GM19397 (cell line): ENCODE measurements around the gene KRTAP1-5.
"Not testable (repeated sequence)": the region's sequence is repeated elsewhere in the genome, so short reads cannot be mapped to it uniquely, and the experiment has no call there.

Experiments used
- ATAC-seq: cut with Tn5 transposase; IDR thresholded peaks from one replicate; pipeline ENCODE4 v1.9.1; 2021; ENCODE audit warnings: mild to moderate bottlenecking, moderate library complexity; ENCODE audit not compliant: unreplicated experiment

KRTAP1-5 gene

DNA sequence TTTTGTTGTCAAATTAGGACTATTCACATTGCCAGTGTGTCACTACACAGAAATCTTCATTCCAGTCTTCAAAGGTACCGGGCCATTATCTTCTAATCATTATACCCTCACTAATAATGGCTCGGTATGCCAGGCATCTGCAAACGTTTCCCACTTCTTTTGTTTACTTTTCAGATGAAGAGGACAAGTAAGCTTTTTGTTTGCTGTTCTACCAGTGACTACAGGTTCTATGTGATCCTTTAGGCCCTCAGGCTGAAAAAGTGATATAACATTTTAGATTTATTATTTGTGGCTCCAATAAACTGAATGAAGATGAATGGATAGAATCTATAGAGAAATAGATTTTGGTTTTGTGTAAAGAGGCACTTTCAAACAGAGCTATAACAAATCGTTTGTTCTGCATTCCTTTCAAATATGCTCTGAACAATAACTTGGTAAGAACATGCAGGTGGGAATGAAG, 17.7 kb downstream of the KRTAP1-5 start:
- ATAC-seq, result no peak

DNA sequence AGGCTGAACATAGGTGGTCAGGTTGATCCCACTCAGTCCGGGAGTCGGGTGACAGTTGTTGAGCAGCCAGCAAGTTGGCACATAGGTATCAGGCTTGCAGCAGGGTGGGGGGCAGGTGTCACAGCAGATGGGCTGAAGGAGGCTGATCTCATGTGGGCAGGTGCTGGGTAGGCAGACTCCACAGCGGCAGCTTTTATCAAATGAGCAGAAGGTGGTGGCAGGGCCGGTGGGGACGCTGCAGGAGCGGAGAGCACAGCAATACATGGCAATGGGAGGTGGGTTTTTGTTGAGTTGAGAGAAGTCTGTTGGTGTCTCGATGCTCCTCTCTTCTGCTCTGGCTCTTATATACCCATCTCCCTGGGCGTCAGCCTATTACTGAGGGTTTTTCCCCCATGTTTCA, 18.2 kb downstream of the KRTAP1-5 start, which contains the start of gene KRTAP3-1:
Gene KRTAP3-1 (minus strand): TSS at position 318 of the 400 bp plus-strand sequence. CDS start 54 bp downstream, at position 264.
- no peak for ATAC-seq

DNA sequence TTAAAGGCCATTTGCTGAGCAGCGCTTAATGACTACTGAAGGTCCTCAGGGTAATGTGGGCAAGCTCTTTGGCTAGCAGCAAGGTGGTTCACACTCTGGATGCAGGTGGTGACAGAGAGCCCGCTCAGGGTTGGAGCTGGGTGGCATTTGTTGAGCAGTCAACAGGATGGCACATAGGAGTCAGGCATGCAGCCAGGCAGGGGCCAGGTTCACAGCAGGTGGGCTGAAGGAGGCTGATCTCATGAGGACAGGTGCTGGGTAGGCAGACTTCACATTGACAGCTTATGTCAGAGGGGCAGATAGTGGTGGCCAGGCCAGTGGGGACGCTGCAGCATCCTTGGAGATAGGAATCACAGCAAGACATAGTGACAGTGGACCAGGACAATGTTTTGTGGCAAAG, 22.6 kb downstream of the KRTAP1-5 start:
- no peak for ATAC-seq

DNA sequence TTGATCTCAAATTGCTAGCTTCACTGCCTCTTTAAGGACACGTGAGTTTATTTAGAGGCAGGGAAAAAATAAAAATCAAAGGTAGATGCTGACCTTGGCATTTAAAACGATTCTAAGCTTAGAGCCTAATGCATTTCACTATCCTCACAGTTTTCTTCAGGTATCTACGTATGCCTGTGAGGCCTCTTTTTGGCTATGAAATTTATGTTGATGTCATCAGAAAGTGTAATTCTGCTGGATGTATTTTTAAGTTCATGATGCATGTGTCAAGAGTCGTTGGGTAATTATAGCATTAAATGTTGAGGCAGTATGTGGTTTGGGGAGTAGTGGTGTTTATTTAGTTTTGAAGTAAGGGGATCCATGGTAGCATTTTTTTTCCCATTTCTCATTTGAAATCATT, 23.1 kb downstream of the KRTAP1-5 start:
- no peak for ATAC-seq

DNA sequence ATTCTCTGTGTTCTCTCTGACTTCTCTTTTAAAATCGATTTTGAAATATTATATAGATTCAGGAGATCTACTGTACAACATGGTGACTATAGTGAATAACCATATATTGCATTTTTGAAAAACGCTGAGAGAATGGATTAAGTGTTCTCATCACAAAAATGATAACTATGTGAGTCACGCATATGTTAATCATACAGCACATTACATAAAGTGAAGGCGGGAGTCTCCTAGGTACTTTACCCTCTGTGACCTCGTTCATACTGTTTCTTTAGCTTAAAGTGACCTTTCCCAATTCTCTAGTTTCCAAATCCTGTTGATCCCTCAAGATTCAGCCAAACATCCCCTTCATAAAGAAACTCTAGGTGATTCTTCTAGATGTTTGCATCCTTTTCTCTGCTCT, 24.2 kb downstream of the KRTAP1-5 start:
- no peak for ATAC-seq

DNA sequence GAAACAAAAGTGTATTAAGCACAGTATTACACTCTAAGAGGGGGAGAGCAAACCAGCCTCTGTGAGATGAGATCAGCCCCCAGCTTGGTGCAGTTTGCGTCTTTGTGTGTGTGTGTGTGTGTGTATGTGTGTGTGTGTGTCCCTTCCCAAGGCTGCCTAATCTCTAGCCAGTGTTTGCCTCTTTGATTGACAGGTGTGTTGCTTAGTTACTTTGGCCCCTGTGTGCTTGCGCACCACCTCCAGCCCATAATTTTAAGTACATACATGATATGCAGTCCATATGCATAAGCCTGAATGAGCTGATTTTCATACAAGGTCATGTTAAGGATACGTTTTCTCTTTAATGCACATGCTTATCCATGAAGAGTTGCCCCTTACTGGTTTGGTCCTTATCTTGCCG, 25.2 kb downstream of the KRTAP1-5 start:
- no peak for ATAC-seq

DNA sequence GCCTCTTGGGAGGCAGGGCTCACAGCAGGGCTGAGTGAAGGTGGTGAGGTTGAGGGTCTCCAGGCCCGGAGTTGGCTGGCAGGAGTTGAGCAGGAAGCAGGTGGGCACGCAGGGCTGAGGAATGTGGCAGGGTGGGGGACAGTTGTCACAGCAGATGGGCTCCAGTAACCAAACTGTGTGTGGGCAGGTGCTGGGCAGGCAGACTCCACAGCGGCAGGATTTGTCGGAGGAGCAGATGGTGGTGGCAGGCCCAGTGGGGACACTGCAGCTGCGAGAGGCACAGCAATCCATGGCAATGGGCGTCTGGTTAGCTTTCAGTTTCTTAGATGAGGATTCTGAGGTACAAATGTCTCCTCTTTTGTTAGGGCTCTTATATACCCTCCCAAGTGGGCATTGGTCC, 27.4 kb downstream of the KRTAP1-5 start, which contains the start of gene KRTAP3-2:
Gene KRTAP3-2 (minus strand): TSS at position 344 of the 400 bp plus-strand sequence. CDS start 53 bp downstream, at position 291.
- not testable (repeated sequence) for ATAC-seq

DNA sequence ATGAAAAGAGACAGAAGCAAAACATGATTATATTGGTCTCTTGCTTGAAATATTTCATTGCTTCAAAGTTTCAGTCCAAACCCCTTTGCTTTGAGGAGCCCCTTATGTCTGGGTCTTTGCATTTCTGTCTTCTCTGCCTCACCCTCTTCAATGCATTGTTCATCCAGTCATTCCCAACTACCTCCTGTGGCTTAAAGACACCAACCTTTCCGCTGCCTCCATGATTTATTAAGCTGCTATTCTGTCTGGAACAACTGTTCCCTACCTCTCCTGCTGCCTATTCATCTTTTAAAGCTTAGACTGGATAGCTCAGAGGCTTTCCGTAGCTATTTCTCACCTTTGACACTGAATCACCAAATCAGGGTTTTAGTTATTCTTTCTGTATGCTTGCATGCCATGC, 29.6 kb downstream of the KRTAP1-5 start:
- no peak for ATAC-seq

DNA sequence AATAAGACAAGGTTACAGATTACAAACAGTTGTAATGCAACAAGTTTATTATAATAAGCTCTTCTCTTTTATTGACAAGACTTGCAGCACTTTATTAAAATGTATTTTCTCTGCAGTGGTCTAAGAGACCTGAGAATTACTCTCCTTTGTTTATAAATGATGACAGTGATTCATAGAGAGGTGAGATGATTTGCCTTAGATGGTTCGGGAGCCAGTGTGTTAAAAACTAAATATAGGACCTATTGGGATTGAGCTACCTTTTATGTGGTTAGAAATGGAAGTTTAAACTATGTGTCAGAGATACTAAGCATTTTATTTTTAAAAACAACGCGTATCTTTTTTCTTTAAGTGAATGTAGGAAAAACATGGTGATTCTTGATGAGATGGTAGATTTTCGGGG, 30.2 kb downstream of the KRTAP1-5 start:
- ATAC-seq, result no peak

DNA sequence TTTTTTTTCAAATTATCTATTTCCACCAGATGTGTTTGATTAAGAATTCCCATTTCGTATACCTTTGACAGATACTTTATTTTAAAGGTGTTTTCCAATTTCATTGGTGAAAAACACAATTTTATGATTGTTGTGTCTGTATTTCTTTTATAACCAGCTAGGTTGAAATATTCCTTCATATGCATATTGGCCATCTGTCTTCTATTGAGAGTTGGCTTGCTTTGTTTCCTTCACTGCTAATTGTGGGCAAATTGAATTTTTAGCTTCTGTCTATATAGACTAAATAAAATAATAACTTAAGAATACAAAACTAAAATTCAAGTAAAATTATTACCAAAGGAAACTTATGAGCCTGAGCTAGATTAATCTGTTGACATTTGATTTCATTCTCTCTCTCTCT, 31.9 kb downstream of the KRTAP1-5 start:
- ATAC-seq, result no peak

DNA sequence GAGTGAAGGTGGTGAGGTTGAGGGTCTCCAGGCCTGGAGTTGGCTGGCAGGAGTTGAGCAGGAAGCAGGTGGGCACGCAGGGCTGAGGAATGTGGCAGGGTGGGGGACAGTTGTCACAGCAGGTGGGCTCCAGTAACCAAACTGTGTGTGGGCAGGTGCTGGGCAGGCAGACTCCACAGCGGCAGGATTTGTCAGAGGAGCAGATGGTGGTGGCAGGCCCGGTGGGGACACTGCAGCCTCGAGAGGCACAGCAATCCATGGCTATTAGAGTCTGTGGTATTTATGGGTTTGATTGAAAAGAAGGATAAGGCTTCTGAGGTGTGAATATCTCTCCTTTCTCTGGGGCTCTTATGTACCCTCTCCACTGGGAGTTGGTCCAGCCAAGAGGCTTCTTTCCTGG, 33.2 kb downstream of the KRTAP1-5 start, which contains the start of gene KRTAP3-3:
Gene KRTAP3-3 (minus strand): TSS at position 326 of the 400 bp plus-strand sequence. CDS start 67 bp downstream, at position 259.
- ATAC-seq, result no peak

DNA sequence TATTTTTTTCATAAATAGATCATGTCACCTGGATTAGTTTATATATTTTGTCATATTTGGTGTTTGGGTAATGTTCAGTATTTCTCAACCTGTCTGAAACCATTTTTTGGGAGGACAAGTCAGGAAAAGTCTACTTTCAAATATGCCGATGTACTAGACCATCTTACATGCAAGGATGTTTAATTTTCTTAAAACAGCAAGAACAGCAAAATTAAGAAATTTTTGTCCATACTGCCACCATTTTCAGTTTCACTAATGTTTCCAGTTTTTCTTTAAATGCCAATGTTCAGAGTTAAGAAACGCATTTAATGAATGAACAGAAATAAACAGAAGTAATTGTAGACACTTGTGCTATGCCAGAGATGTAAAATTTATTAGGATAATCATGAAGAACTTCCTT, 33.9 kb downstream of the KRTAP1-5 start:
- ATAC-seq, result no peak

DNA sequence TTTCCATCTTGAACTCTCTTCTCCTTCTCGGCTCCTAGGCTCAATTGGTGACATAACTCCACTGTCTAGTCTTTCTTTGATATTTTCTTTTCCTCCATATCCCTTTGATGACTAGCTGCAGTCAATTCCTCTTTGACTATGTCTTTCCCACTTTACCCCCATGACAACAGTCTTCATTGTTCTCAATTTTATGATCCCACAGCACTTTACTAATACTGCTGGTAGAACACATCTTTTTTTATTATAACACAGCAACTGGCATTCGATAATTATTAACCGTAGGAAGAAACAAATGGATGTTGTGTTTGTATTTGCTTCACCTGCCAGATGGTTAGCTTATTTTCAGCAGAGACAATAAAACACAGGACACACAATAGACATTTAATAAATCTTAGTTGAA, 34.3 kb downstream of the KRTAP1-5 start:
- ATAC-seq, result no peak

DNA sequence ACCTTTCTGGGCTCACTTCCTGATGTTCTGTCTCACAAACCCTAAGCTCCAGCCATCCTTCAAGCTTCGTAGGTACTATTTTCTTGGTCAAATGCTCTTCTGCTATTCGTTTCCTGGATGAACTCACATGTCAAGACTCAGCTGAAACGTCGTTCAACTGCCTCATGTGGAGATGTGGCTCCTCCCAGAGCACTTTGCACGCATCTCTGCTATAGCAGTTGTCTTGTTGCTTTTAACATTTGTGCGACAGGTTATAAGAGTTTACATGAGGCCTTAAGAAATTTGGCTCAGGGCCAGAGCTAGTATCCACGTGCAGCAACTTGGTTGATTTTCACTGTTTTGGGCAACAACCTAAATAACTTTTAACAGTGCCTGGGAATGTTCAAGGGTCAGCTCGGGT, 40.1 kb downstream of the KRTAP1-5 start:
- no peak for ATAC-seq

DNA sequence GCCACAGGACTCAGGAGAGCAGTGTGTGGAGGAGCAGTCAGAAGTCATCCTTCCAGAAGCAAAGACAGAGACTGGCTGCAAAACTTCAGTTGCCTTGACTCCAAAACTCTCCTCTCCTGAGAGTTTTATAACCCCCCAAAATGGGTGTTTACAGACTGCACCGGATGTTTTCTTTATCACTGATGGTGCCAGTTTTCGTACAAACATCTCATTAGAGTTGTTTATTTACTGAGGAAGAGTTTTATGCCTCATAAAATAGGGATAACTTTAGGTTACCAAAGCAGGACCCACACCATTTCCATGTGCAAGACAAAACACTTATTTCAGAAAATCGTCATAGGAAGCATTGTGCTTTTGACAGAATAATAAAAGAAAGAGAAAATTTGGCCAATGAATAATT, 42.8 kb downstream of the KRTAP1-5 start, which contains the start of gene KRT40:
Gene KRT40 (minus strand): TSS at position 101 of the 400 bp plus-strand sequence. CDS start 53 bp downstream, at position 48.
- ATAC-seq, result no peak

DNA sequence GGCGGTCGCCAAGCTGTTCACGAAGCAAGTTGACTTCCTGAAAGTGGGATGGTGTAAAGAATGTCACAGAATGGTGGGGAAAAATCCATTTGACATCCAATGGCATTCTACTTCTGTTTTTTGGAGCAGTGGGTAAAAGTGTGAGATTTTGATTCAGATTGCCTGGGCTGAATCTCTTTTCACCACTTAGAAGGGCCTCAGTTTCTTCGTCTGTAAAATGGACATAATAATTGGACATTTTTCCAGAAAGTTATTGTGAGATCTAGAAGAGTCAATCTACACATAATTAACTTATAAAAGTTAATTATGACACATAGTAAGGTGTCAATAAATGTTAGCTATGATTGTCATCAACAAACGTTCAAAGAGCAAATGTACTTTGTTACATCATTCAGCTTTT, 45.9 kb downstream of the KRTAP1-5 start:
- ATAC-seq, result no peak

DNA sequence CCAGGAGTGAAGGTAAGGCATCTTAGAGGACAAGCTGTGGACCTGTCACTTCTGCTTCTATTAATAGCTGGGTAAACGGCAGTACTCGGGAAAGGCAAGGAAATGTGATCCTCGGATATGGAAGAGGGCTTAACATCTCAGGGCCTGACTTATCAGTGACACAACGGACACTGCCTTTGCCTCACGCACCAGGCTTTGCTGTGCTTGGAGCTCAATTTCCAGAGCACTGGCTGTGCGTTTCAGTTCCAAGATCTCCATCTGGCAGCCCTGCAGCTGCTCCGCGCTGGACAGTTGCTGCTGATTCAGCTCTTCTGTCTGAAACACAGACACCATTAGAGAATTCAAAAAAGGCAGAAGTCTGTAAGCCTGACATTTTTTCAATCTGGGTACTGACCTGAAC, 46.4 kb downstream of the KRTAP1-5 start:
- no peak for ATAC-seq

DNA sequence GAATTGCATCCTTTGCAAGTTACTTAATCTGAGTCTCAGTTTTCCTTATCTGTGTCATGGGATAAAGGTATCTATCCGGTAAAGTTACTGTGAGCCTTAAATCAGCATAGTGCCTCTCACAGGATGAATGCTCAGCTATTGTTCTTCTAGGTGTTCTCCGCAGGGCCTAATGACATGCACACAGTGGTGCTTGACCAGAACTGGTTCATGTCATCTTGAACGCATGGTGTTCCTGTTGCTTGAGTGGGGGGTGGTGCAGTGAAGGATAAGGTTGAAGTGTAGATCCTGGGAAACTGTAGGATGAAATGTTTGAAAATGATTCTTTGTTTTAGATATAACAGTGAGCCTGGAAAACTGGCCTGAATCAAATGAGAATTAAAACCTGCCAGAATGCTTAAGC, 46.9 kb downstream of the KRTAP1-5 start:
- ATAC-seq, result no peak

DNA sequence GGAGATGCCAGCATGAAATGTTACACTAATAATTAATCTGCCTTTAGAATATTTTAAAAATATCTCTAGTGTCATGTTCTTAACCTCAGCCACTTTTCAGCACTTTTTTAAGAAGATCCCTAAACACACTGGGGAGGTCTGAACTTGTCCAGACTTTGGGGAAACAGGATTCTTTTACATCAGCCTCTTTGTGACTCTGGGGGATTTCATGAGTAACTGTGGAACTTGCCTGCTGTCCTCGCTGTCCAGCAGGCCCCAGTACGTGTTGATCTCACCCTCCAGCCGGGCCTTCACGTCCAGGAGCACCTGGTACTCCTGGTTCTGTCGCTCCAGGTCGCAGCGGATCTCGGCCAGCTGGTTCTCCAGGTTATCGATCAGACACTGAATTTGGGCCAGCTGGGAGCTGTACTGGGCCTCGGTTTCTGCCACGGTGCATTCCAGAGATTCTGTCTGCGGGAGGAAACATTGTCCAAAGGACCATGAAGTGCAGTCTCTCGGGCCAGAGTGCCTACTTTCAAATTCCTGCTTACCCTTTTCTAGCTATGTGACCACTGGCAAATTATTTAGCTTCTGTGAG, 48.3 kb downstream of the KRTAP1-5 start:
- ATAC-seq, result no peak
